ENCODE data around the gene FNDC11. TPM values are rescaled to one million over a fixed set of nuclear protein-coding genes. Genes with fewer than 3 reads are reported as not detected.
A peak's percentile ranks its signal among the peaks of the same experiment; 100 is the strongest.
"Not testable (repeated sequence)": the region's sequence is repeated elsewhere in the genome, so short reads cannot be mapped to it uniquely, and the experiment has no call there.

The FNDC11 gene
- polyA plus RNA-seq, 4 donors, result 0.22 to 0.25 TPM; not detected in 2

- not testable (repeated sequence) for H3K4me3 ChIP-seq (ENCODE audit: low read depth in 1 of 3, low read length in 3 of 3); H3K4me1 ChIP-seq (ENCODE audit: control insufficient read depth in 3 of 3, insufficient read depth in 2 of 3, low read depth in 1 of 3, low read length in 2 of 3); DNase-seq; FAIRE-seq; H3K27ac ChIP-seq (ENCODE audit: low read depth in 1 of 3, low read length in 2 of 3); H3K36me3 ChIP-seq (ENCODE audit: control insufficient read depth in 3 of 3, insufficient read depth in 2 of 3, low read depth in 1 of 3, low read length in 3 of 3); H3K9me3 ChIP-seq (ENCODE audit: control insufficient read depth in 2 of 2, insufficient read depth in 1 of 2, low read depth in 1 of 2, low read length in 1 of 2)
- H3K27me3 ChIP-seq (ENCODE audit: control insufficient read depth in 3 of 3, insufficient read depth in 3 of 3, low read length in 3 of 3), result peaks cover 0 to 18% (median 0%) of the 10 kb centered on the region in 3 donors
- WGBS, 3 donors, result 60 to 75% (median 71%) methylated on average over 9 to 10 of the region's 10 CpGs
Measured at GRCh38 chr20:63514520-63514919, 39.4 kb upstream of the FNDC11 start.

- peaks cover 0 to 13% (median 4%) of the 10 kb centered on the region in 3 donors for H3K4me1 ChIP-seq (ENCODE audit: control insufficient read depth in 3 of 3, insufficient read depth in 2 of 3, low read depth in 1 of 3, low read length in 2 of 3)
- H3K9me3 ChIP-seq (ENCODE audit: control insufficient read depth in 2 of 2, insufficient read depth in 1 of 2, low read depth in 1 of 2, low read length in 1 of 2), result peaks cover 0 to 4% of the 10 kb centered on the region in 2 donors
- WGBS, 3 donors, result 74 to 90% (median 82%) methylated on average over 32 of the region's 32 CpGs
- DNase-seq (no peak), FAIRE-seq (no peak)
- no peak overlapping the region for H3K4me3 ChIP-seq (ENCODE audit: low read depth in 1 of 3, low read length in 3 of 3)
- H3K27ac ChIP-seq (ENCODE audit: low read depth in 1 of 3, low read length in 2 of 3), result no peak overlapping the region
- peaks cover 0 to 14% (median 0%) of the 10 kb centered on the region in 3 donors for H3K36me3 ChIP-seq (ENCODE audit: control insufficient read depth in 3 of 3, insufficient read depth in 2 of 3, low read depth in 1 of 3, low read length in 3 of 3)
- peaks cover 0 to 20% (median 0%) of the 10 kb centered on the region in 3 donors for H3K27me3 ChIP-seq (ENCODE audit: control insufficient read depth in 3 of 3, insufficient read depth in 3 of 3, low read length in 3 of 3)
Measured at GRCh38 chr20:63517376-63518309, 36.3 kb upstream of the FNDC11 start.

- H3K36me3 ChIP-seq (ENCODE audit: control insufficient read depth in 3 of 3, insufficient read depth in 2 of 3, low read depth in 1 of 3, low read length in 3 of 3), result peaks cover 0 to 22% (median 0%) of the 10 kb centered on the region in 3 donors
- no peak for DNase-seq
- 81 to 85% (median 83%) methylated on average over 20 of the region's 20 CpGs for WGBS, 3 donors
- H3K4me3 ChIP-seq (ENCODE audit: low read depth in 1 of 3, low read length in 3 of 3), result no peak overlapping the region
- peaks cover 0 to 14% (median 4%) of the 10 kb centered on the region in 3 donors for H3K4me1 ChIP-seq (ENCODE audit: control insufficient read depth in 3 of 3, insufficient read depth in 2 of 3, low read depth in 1 of 3, low read length in 2 of 3)
- H3K27me3 ChIP-seq (ENCODE audit: control insufficient read depth in 3 of 3, insufficient read depth in 3 of 3, low read length in 3 of 3), result peaks cover 0 to 20% (median 0%) of the 10 kb centered on the region in 3 donors
- FAIRE-seq, result no peak
- H3K9me3 ChIP-seq (ENCODE audit: control insufficient read depth in 2 of 2, insufficient read depth in 1 of 2, low read depth in 1 of 2, low read length in 1 of 2), result peaks cover 0 to 9% of the 10 kb centered on the region in 2 donors
- no peak overlapping the region for H3K27ac ChIP-seq (ENCODE audit: low read depth in 1 of 3, low read length in 2 of 3)
Measured at GRCh38 chr20:63518351-63518861, 35.6 kb upstream of the FNDC11 start.

GRCh38 chr20:63518946-63519667 lies 34.9 kb upstream of the FNDC11 start:
- Histone ChIP-seq H3K4me1 (ENCODE audit: control insufficient read depth in 3 of 3, insufficient read depth in 2 of 3, low read depth in 1 of 3, low read length in 2 of 3) (peaks cover 0 to 14% (median 4%) of the 10 kb centered on the region in 3 donors), H3K27me3 (ENCODE audit: control insufficient read depth in 3 of 3, insufficient read depth in 3 of 3, low read length in 3 of 3) (peaks cover 0 to 20% (median 0%) of the 10 kb centered on the region in 3 donors), H3K9me3 (ENCODE audit: control insufficient read depth in 2 of 2, insufficient read depth in 1 of 2, low read depth in 1 of 2, low read length in 1 of 2) (peaks cover 0 to 15% of the 10 kb centered on the region in 2 donors), H3K36me3 (ENCODE audit: control insufficient read depth in 3 of 3, insufficient read depth in 2 of 3, low read depth in 1 of 3, low read length in 3 of 3) (peaks cover 0 to 25% (median 0%) of the 10 kb centered on the region in 3 donors), H3K27ac (ENCODE audit: low read depth in 1 of 3, low read length in 2 of 3) (no peak overlapping the region), H3K4me3 (ENCODE audit: low read depth in 1 of 3, low read length in 3 of 3) (peak overlapping the region in 1 of 3 donors; percentile 79)
- DNase-seq (no peak), FAIRE-seq (no peak)
- 59 to 76% (median 67%) methylated on average over 30 to 32 of the region's 32 CpGs for WGBS, 3 donors

- 1 to 2% (median 1%) methylated on average over 54 to 72 of the region's 72 CpGs for WGBS, 3 donors
- Histone ChIP-seq H3K4me3 (ENCODE audit: low read depth in 1 of 3, low read length in 3 of 3) (peak overlapping the region; percentile 69 to 86 (median 79)), H3K27ac (ENCODE audit: low read depth in 1 of 3, low read length in 2 of 3) (peak overlapping the region in 2 of 3 donors; percentile 38 to 75), H3K9me3 (ENCODE audit: control insufficient read depth in 2 of 2, insufficient read depth in 1 of 2, low read depth in 1 of 2, low read length in 1 of 2) (peaks cover 0 to 15% of the 10 kb centered on the region in 2 donors), H3K36me3 (ENCODE audit: control insufficient read depth in 3 of 3, insufficient read depth in 2 of 3, low read depth in 1 of 3, low read length in 3 of 3) (peaks cover 0 to 25% (median 0%) of the 10 kb centered on the region in 3 donors), H3K4me1 (ENCODE audit: control insufficient read depth in 3 of 3, insufficient read depth in 2 of 3, low read depth in 1 of 3, low read length in 2 of 3) (peaks cover 0 to 14% (median 4%) of the 10 kb centered on the region in 3 donors), H3K27me3 (ENCODE audit: control insufficient read depth in 3 of 3, insufficient read depth in 3 of 3, low read length in 3 of 3) (peaks cover 0 to 20% (median 0%) of the 10 kb centered on the region in 3 donors)
- FAIRE-seq, result no peak
- DNase-seq, result peak in 1 of 2 donors; percentile 78
Measured at GRCh38 chr20:63519668-63520503, 34.1 kb upstream of the FNDC11 start.

- H3K27me3 ChIP-seq (ENCODE audit: control insufficient read depth in 3 of 3, insufficient read depth in 3 of 3, low read length in 3 of 3), result peaks cover 0 to 20% (median 0%) of the 10 kb centered on the region in 3 donors
- peak within 1 kb of the TSS; percentile 62 to 94 (median 75) for H3K27ac ChIP-seq (ENCODE audit: low read depth in 1 of 3, low read length in 2 of 3)
- whole genome bisulfite sequencing, 3 donors, result 0 to 1% (median 0%) methylated on average over 25 to 64 of the region's 64 CpGs
- H3K4me1 ChIP-seq (ENCODE audit: control insufficient read depth in 3 of 3, insufficient read depth in 2 of 3, low read depth in 1 of 3, low read length in 2 of 3), result peaks cover 0 to 14% (median 4%) of the 10 kb centered on the region in 3 donors
- DNase-seq (peak; percentile 84 to 91), FAIRE-seq (no peak)
- peaks cover 0 to 25% (median 0%) of the 10 kb centered on the region in 3 donors for H3K36me3 ChIP-seq (ENCODE audit: control insufficient read depth in 3 of 3, insufficient read depth in 2 of 3, low read depth in 1 of 3, low read length in 3 of 3)
- H3K4me3 ChIP-seq (ENCODE audit: low read depth in 1 of 3, low read length in 3 of 3), result peak within 1 kb of the TSS; percentile 79 to 86 (median 86)
- H3K9me3 ChIP-seq (ENCODE audit: control insufficient read depth in 2 of 2, insufficient read depth in 1 of 2, low read depth in 1 of 2, low read length in 1 of 2), result peaks cover 0 to 15% of the 10 kb centered on the region in 2 donors
Measured at GRCh38 chr20:63520504-63520933, 33.4 kb upstream of the FNDC11 start, which contains the start of gene PPDPF. PPDPF (plus strand) TSS chr20:63520765; CDS start chr20:63521309, 544 bp downstream.

- FAIRE-seq (no peak), DNase-seq (peak; percentile 81 to 94)
- Histone ChIP-seq H3K27ac (ENCODE audit: low read depth in 1 of 3, low read length in 2 of 3) (peak overlapping the region; percentile 60 to 94 (median 62)), H3K27me3 (ENCODE audit: control insufficient read depth in 3 of 3, insufficient read depth in 3 of 3, low read length in 3 of 3) (peaks cover 0 to 20% (median 0%) of the 10 kb centered on the region in 3 donors), H3K36me3 (ENCODE audit: control insufficient read depth in 3 of 3, insufficient read depth in 2 of 3, low read depth in 1 of 3, low read length in 3 of 3) (peaks cover 0 to 25% (median 0%) of the 10 kb centered on the region in 3 donors), H3K4me3 (ENCODE audit: low read depth in 1 of 3, low read length in 3 of 3) (peak overlapping the region; percentile 79 to 86 (median 86)), H3K9me3 (ENCODE audit: control insufficient read depth in 2 of 2, insufficient read depth in 1 of 2, low read depth in 1 of 2, low read length in 1 of 2) (peaks cover 0 to 15% of the 10 kb centered on the region in 2 donors), H3K4me1 (ENCODE audit: control insufficient read depth in 3 of 3, insufficient read depth in 2 of 3, low read depth in 1 of 3, low read length in 2 of 3) (peaks cover 0 to 14% (median 4%) of the 10 kb centered on the region in 3 donors)
- 1% methylated on average over 39 to 68 of the region's 68 CpGs for WGBS, 3 donors
Measured at GRCh38 chr20:63520934-63521601, 32.9 kb upstream of the FNDC11 start.
